HG03558 (cell line): ENCODE data around the gene ZNF516.
"Not testable (repeated sequence)": the region's sequence is repeated elsewhere in the genome, so short reads cannot be mapped to it uniquely, and the experiment has no call there.

Experiments used
- ATAC-seq: cut with Tn5 transposase; IDR thresholded peaks from one replicate; pipeline ENCODE4 v1.9.1; 2021; ENCODE audit warnings: moderate number of reproducible peaks; ENCODE audit not compliant: unreplicated experiment; ENCODE audit errors: extremely low read depth

ZNF516 gene

GRCh38 chr18:76474824-76475223 lies 20.2 kb downstream of the ZNF516 start:
- ATAC-seq: no peak

- ATAC-seq: not testable (repeated sequence)
Observed at GRCh38 chr18:76473521-76473920, 21.5 kb downstream of the ZNF516 start.

GRCh38 chr18:76472829-76473228 lies 22.2 kb downstream of the ZNF516 start:
- ATAC-seq: no peak

DNA sequence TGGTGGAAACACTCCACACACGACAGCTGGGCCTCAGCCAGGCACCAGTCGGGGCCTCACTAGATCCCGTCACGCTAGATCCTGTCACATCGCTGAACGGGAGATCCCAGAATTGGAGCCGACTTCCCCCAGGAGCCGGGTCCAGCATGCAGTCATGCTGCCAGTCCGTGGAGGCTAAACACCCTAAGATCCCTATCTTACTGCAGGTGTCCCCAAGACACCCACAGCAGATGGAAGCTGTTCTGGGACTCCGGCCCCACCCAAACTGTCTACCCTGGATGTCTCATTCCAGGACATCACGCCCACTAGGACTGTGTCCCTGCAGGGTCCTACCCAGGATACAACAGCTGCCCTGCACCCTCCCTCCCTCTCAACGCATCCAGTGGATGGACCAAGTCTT lies 23.4 kb downstream of the ZNF516 start:
- no peak for ATAC-seq

DNA sequence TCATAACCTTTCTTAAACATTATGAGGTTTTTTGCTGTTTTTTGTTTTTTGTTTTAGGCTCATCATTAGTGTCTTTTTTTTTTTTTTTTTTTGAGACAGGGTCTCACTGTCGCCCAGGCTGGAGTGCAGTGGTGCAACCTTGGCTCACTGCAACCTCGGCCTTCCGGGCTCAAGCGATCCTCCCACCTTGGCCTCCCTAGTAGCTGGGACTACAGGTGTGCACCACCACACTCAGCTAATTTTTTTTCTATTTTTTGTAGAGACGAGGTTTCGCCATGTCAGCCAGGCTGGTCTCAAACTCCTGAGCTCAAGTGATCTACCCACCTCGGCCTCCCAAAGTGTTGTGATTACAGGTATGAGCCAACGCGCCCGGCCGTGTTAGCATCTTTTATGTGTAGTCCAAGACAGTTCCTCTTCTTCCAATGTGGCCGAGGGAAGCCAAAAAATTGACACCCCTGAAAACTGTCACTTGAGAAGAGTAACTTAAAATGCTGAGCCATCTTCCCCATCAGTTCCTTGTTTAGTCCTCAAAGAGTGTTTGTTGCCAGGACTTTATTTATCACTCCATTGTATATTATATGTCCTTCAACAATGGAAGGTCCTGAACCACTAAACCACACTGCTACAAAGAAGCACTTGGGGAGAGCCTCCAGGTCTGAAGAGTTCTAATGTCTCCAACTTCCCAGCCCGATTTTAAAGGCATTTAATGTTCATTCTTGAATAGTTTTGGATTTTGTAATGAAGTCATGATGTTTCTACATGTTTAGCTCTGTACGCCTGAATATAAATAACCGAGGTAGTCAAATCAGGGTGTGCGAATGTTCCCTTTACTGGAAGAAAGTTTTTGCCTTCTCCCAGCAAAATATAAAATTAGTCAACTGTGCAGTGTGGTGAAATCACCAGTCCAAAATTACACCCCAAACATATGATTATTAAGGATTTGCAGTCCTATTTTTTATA lies 26.4 kb downstream of the ZNF516 start:
- no peak for ATAC-seq

- no peak for ATAC-seq
Observed at GRCh38 chr18:76467371-76468190, 27.5 kb downstream of the ZNF516 start.

- no peak for ATAC-seq
Observed at GRCh38 chr18:76466410-76466991, 28.5 kb downstream of the ZNF516 start.

DNA sequence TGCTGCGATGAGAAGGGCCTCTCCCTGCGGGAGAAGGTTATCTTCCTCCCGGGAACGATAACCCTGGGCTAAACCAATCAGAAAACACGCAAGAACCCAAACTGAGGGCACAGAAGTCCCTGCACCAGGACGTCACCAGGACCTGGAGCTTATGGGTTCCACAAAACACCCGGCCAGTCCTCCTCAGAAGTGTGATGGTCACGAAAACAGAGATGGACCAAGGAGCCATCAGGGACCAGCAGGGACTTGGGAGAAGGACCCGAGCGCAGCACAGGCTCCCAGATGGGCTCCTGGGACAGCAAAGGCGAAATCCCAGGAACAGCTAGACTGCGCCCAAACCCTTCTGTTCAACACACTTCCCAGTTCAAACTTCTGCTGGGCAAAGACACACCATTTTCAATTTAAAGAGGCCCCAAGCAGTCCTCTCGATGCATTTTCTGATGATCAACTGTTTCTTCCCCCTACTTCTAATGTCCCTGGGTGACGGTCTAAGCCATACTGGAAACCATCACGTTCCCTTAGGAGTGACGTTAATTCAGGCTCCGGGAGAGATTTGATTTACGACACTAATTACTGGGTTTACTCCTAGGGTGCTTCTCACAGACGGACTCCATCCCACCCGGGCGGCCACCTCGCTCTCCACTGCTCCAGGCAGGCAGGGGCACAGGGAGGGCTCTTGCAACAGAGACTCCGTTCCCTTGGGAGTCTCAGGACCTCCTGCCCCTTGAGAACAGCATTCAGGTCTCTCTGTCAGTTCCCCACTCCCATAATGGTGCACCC lies 29.2 kb downstream of the ZNF516 start:
- ATAC-seq: no peak

- ATAC-seq: no peak
Observed at GRCh38 chr18:76464281-76465259, 30.5 kb downstream of the ZNF516 start.

DNA sequence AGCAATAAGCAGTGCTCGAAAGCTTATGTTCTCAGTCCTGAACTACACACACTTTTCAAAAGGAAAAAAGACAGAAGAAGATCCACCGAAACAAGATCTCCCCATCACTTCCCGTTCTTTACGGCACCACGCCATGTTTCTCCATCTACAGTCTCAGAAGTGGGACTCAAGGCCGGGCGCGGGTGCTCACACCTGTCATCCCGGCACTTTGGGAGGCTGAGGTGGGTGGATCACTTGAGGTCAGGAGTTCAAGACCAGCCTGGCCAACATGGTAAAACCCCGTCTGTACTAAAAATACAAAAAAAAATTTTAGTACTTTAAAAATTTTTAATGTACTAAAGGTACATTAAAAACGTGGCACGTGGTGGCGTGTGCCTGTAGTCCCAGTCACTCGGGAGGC lies 31.2 kb downstream of the ZNF516 start:
- no peak for ATAC-seq

DNA sequence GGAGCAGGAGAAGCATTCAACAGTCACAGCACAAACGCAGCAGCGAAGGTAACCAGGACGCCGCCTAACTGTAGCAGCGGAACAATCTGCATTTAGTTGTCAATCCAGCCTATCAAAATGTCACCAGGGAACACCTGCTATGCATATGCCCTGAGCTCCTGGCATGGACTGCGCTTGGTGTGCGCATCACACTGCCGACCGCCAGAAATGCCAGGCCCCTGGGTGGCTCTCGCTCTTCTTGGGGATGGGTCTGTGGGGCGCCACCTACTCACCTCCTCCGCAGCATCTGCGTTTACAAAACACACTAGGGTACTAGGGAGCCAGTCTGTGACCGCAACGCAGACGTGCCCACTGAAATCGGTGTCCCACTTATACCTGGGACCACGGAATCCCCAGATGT lies 31.7 kb downstream of the ZNF516 start:
- ATAC-seq: no peak

DNA sequence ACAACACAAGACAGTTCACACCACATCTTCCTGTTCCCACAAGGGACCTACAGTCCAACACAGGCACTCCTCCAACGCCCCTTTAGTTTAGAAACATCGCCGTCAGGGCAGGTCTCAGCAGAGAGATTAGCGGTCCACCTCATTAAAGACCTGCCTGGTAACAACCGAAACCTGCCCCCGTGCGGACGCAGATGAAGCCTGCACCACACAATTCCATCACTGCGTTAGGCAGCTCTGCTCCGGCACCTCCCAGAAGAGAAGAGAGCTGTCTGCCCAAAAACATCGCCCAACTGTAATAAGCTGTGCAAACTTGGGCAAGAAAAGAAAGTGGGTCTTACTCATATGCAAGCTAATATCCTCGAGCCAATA lies 32.7 kb downstream of the ZNF516 start:
- no peak for ATAC-seq

DNA sequence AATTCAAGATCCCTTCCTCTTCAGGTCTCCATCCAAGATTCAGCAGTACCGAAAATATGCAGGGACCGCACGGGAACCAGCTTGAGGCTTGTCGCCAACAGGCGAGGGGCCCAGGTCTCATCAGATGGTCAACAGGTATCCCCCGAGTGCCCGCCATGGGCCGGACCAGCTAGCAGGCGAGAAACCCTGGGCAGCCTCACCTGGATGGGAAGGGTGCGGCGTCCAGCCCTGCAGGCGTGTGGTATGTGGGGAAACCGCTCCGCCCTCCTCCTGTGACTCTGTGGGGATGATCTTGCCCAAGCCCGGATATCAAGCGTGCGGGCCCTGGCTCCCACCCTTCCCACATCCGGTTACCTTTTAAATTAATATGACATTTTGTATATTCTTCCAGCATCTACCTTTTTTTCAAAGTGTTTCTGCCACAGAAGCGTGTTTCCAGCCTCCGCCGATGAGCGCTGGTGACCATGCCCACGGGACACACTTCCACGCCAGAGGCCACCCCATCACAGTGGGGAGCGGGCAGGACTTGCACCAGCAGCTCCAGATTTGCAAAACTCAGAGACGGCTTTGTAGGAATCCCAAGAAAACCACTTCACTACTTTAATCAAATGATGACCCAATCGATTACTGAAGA lies 33.2 kb downstream of the ZNF516 start:
- ATAC-seq: no peak

DNA sequence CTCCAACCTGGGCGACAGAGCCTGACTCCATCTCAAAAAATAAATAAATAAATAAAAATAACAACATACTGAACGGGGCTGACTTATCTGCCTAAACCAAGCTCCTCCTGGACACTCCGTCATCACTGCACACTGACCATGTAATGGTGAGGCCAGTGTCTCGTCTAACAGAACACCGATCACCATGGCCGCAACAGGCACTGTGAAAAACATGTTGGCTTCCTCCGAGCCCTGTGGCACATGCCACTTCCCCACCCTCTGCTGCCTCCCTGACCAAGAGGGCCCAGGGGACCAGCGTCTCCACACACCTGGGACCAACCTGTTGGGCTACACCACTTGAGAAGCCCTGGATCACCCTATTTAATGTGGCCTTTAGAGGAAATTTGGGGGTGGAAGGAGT lies 33.9 kb downstream of the ZNF516 start:
- ATAC-seq: no peak

DNA sequence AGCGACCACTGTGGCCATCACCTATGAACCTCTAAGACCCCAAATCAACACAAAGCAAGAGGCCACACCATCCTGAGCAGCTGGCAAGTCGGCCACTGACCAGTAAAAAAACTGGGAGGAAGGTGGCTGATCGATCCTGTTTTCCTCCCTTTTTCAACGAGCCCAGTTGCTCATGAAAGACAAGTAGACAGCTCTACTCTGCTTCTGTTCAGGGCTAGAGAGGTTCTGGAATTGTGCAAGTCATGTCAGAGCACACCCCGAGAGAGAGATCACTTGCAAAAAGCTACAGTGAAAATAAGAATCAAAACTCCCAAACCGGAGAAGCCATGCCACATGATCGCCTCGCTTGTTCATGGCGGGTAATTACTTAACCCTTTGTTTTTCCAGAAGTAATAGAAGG lies 34.6 kb downstream of the ZNF516 start:
- no peak for ATAC-seq

- ATAC-seq: no peak
Observed at GRCh38 chr18:76459687-76460350, 35.2 kb downstream of the ZNF516 start.

DNA sequence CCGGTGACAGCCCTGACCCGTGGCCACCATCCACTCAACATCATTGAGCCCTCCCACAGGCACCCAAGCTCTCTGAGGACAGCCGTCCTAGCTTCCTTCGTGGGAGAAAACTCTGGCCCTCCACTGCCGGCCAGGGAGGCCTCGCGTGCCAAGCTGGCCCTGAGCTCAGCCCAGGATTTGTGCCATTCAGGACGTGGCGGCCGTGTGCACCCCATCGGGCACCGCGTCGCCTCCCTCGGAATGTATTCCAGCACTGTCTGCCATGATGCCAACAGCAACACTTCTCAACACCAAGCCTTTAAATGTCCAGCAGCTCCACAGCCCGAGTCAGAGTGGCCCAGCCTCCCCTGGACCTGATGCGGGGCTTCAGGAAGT lies 35.7 kb downstream of the ZNF516 start:
- no peak for ATAC-seq
